K562 (cell line): ENCODE results near the gene FHL1. TPM values are rescaled to one million over a fixed set of nuclear protein-coding genes. Genes with fewer than 3 reads are reported as not detected.

Experiments
- ATAC-seq: fragments of 200-7000 bp; cut with Tn5 transposase; 3 replicates; pipeline ENCODE4 v1.9.1; 2020; ENCODE audit warnings: moderate library complexity
- BruUV-seq: library from RNA; stranded (reverse); fragments of 400-500 nt; replicated peaks from 2 replicates; lab custom pipeline; 2021; lab: Mats Ljungman, UMichigan
- CTCF ChIA-PET: fragments of 300-600 bp; formaldehyde crosslinking; extraction: SDS; loops from one replicate; lab custom pipeline; 2021; ENCODE audit warnings: low intra/inter-chr PET ratio; lab: Yijun Ruan, JAX
- POLR2A ChIA-PET: fragments of 300-600, 350-650 bp; sonication (Branson Sonifier 250); formaldehyde crosslinking; extraction: SDS; loops from one replicate; lab custom pipeline; 2021; ENCODE audit warnings: antibody characterized with exemption, inconsistent platforms; lab: Yijun Ruan, JAX
- DNase-seq, 4 experiments: peaks; one replicate each; pipeline versions ENCODE4 v3.0.0 to v3.0.0-alpha.2; 2011 to 2018; ENCODE audit warnings: low spot score in 3 of 4, mixed read lengths in 3 of 4; ENCODE audit errors: extremely low read depth in 1 of 4
- FAIRE-seq: peaks from 2 replicates; lab custom pipeline; 2011; peaks lifted over from hg19 to GRCh38; lab: Jason Lieb, UNC
- H2AFZ ChIP-seq: 2 replicates; pipeline ENCODE4 v1.6.0; 2011; ENCODE audit warnings: low read depth, low read length, control low read depth, inconsistent platforms
- H3K27ac ChIP-seq: fragments of 200-600 bp; 3 replicates; pipeline ENCODE4 v1.8.0; 2011; ENCODE audit warnings: low read depth, mild to moderate bottlenecking, control low read depth, inconsistent platforms, low read length, moderate library complexity, mixed read lengths; ENCODE audit errors: extremely low read depth
- H3K27me3 ChIP-seq, 2 experiments: fragments of 300-600 bp in 1 of 2; 2 replicates in 1 of 2; 3 replicates in 1 of 2; pipeline versions ENCODE4 v1.6.0 to v1.8.0; 2011; ENCODE audit warnings: inconsistent platforms in 2 of 2, low read length in 2 of 2, mild to moderate bottlenecking in 1 of 2, mixed read lengths in 1 of 2, moderate library complexity in 1 of 2; ENCODE audit not compliant: control insufficient read depth in 2 of 2, insufficient read depth in 2 of 2
- H3K36me3 ChIP-seq: fragments of 300-600 bp; 3 replicates; pipeline ENCODE4 v1.8.0; 2011; ENCODE audit warnings: mild to moderate bottlenecking, low read length, inconsistent platforms; ENCODE audit not compliant: control insufficient read depth, insufficient read depth
- H3K4me1 ChIP-seq, 2 experiments: fragments of 200-600 bp in 1 of 2; replicated peaks in 1 of 2; 2 replicates in 1 of 2; 3 replicates in 1 of 2; pipeline versions ENCODE4 v1.5.1 to v1.8.0; 2011; ENCODE audit warnings: inconsistent platforms in 2 of 2, low read length in 2 of 2, mild to moderate bottlenecking in 1 of 2, mixed read lengths in 1 of 2, moderate library complexity in 1 of 2; ENCODE audit not compliant: control insufficient read depth in 2 of 2, insufficient read depth in 2 of 2
- H3K4me2 ChIP-seq: 2 replicates; pipeline ENCODE4 v1.6.1; 2011; ENCODE audit warnings: low read length, control low read depth, inconsistent platforms, mixed read lengths; ENCODE audit not compliant: insufficient read depth
- H3K4me3 ChIP-seq: fragments of 200-600 bp; sonication (generic), shearing (Covaris generic); 2 replicates; pipeline ENCODE4 v1.5.1; 2016; ENCODE audit warnings: control low read depth, inconsistent platforms
- H3K79me2 ChIP-seq: fragments of 200-600 bp; 3 replicates; pipeline ENCODE4 v1.8.0; 2011; ENCODE audit warnings: low read length, inconsistent platforms; ENCODE audit not compliant: control insufficient read depth, insufficient read depth
- H3K9ac ChIP-seq, 2 experiments: 2 replicates each; pipeline versions ENCODE4 v1.6.0 to v1.6.1; 2011; ENCODE audit warnings: low read depth in 2 of 2, low read length in 2 of 2, control low read depth in 1 of 2, inconsistent platforms in 1 of 2, mild to moderate bottlenecking in 1 of 2, mixed read lengths in 1 of 2; ENCODE audit not compliant: insufficient read depth in 1 of 2
- H3K9me1 ChIP-seq: one replicate; pipeline ENCODE4 v1.6.0; 2011; ENCODE audit warnings: inconsistent platforms, mild to moderate bottlenecking, low read length, moderate library complexity; ENCODE audit not compliant: control insufficient read depth, insufficient read depth
- H3K9me3 ChIP-seq: replicated peaks from 2 replicates; pipeline ENCODE4 v1.5.1; 2011; ENCODE audit warnings: low read depth, low read length, inconsistent platforms; ENCODE audit not compliant: control insufficient read depth, insufficient read depth
- H4K20me1 ChIP-seq: replicated peaks from 2 replicates; pipeline ENCODE4 v1.6.1; 2011; ENCODE audit warnings: low read length, inconsistent platforms, mixed read lengths; ENCODE audit not compliant: control insufficient read depth, insufficient read depth
- BRF2 ChIP-seq: IDR thresholded peaks from 3 replicates; pipeline ENCODE4 v1.6.1; 2011; ENCODE audit warnings: borderline replicate concordance, mild to moderate bottlenecking; ENCODE audit not compliant: insufficient read length, insufficient read depth
- CBX5 ChIP-seq: IDR thresholded peaks from 2 replicates; pipeline ENCODE4 v1.6.1; 2014; ENCODE audit warnings: low read depth, borderline replicate concordance
- CTBP1 ChIP-seq: fragments of 450-650 bp; IDR thresholded peaks from 2 replicates; pipeline ENCODE4 v1.6.1; 2016; ENCODE audit warnings: borderline replicate concordance
- FIP1L1 ChIP-seq: fragments of 200-400 bp; formaldehyde crosslinking; IDR thresholded peaks from 2 replicates; pipeline ENCODE4 v1.6.1; 2018; ENCODE audit warnings: mild to moderate bottlenecking, low read depth, low read length; ENCODE audit not compliant: poor library complexity, severe bottlenecking
- GMEB1 ChIP-seq: fragments of 250-450 bp; sonication (Bioruptor Pico); IDR thresholded peaks from 2 replicates; pipeline ENCODE4 v1.4.0; 2020; ENCODE audit warnings: mild to moderate bottlenecking
- MBD2 ChIP-seq: sonication (generic); IDR thresholded peaks from 2 replicates; pipeline ENCODE4 v1.6.1; 2016; ENCODE audit warnings: low read depth, borderline replicate concordance
- NR0B1 ChIP-seq: fragments of 450-650 bp; IDR thresholded peaks from one replicate; pipeline ENCODE4 v1.6.1; 2018; ENCODE audit warnings: mild to moderate bottlenecking, moderate library complexity; ENCODE audit not compliant: partially characterized antibody
- THRAP3 ChIP-seq: fragments of 450-650 bp; IDR thresholded peaks from 2 replicates; pipeline ENCODE4 v1.6.1; 2016; ENCODE audit warnings: mild to moderate bottlenecking, inconsistent platforms, borderline replicate concordance
- ZNF511 ChIP-seq: sonication (generic); formaldehyde crosslinking; IDR thresholded peaks from 2 replicates; pipeline ENCODE4 v1.8.0; 2022; ENCODE audit warnings: mild to moderate bottlenecking, missing genetic modification reagents
- WGBS: fragments of 100-300 bp; shearing (Covaris generic); methylation state at CpG from one replicate; pipeline ENCODE4 v1.1.6; 2016; ENCODE audit warnings: low coverage, mixed read lengths; ENCODE audit not compliant: insufficient coverage; ENCODE audit errors: missing lambda C conversion rate; 5-methylcytosine and 5-hydroxymethylcytosine counted together
- in situ Hi-C: fragments of 300-500 bp; cut with MboI; formaldehyde crosslinking; loops from 4 replicates; pipeline ENCODE4 v1.15.0; 2018; ENCODE audit warnings: inconsistent platforms, mixed read lengths
- intact Hi-C: fragments of 100-400 bp; cut with micrococcal nuclease; formaldehyde crosslinking; loops from 2 replicates; pipeline ENCODE4 v1.14.2; 2022
- polyA plus RNA-seq, 8 experiments: library from polyadenylated mRNA; depleted of rRNA in 4 of 8; stranded (reverse) in 5 of 8; unstranded in 3 of 8; fragments of >200 nt; fragmentation: Nextera tagmentation in 2 of 8; fragmentation: Illumina TruSeq in 1 of 8; extraction: Ambion mirVana in 2 of 8; extraction: Trizol in 1 of 8; gene quantifications; 2 replicates each; pipeline versions ENCODE4 v1.2.1 to v1.2.3, GENCODE V29; 2011 to 2014; ENCODE audit warnings: inconsistent platforms in 1 of 8, missing spikeins in 1 of 8
- total RNA-seq, 7 experiments: library from RNA; depleted of rRNA in 6 of 7; stranded (reverse); fragments of >200 nt in 6 of 7; fragmentation: Illumina TruSeq in 2 of 7; extraction: Trizol in 2 of 7; gene quantifications; 2 replicates each; pipeline versions ENCODE4 v1.2.1 to v1.2.3, GENCODE V29; 2011 to 2021; ENCODE audit warnings: low replicate concordance in 1 of 7

Gene FHL1
- total and polyA plus RNA-seq, 9 of the 15 experiments (the other 6 are each of a cell fraction or from before 2014, with no cell fraction given): 0.03 to 3.0 (median 0.13) TPM; not detected in 1

- in situ Hi-C loops: no loop called here
- no peak for TF ChIP-seq GMEB1 (CRISPR knock-in tag)
- TF ChIP-seq NR0B1: no peak
- no peak for TF ChIP-seq FIP1L1
- no peak for TF ChIP-seq MBD2
- TF ChIP-seq ZNF511 (CRISPR knock-in tag): no peak
- no peak for TF ChIP-seq BRF2
- TF ChIP-seq CTBP1: no peak
- TF ChIP-seq THRAP3: no peak
- no peak for TF ChIP-seq CBX5
- H3K27ac ChIP-seq: no peak overlapping the region
- WGBS: 10% methylated on average over 3 of the region's 5 CpGs
- ATAC-seq (no peak), FAIRE-seq (no peak), DNase-seq (no peak)
- H2AFZ ChIP-seq: no peak overlapping the region
- no peak overlapping the region for H3K4me2 ChIP-seq
- H3K36me3 ChIP-seq: no peaks in the 10 kb centered on the region
- no peaks in the 10 kb centered on the region for H3K9me3 ChIP-seq
- no peak overlapping the region for H3K9ac ChIP-seq
- no peaks in the 10 kb centered on the region for H3K4me1 ChIP-seq
- H3K4me3 ChIP-seq: no peak overlapping the region
- no peaks in the 10 kb centered on the region for H3K79me2 ChIP-seq
- peaks cover 2 to 22% of the 10 kb centered on the region in 2 experiments for H3K27me3 ChIP-seq
- no peaks in the 10 kb centered on the region for H3K9me1 ChIP-seq
- H4K20me1 ChIP-seq: no peaks in the 10 kb centered on the region
- ChIA-PET CTCF (no interaction called here), POLR2A (interaction anchor here (0.6 kb wide), 1 partner anchor 341 kb away, joined by 4 read pairs; no protein-coding TSS in a partner anchor)
- intact Hi-C loops: no loop called here
- no TSS peak for BruUV-seq
Observed at GRCh38 chrX:136201601-136202000, 54.3 kb downstream of the FHL1 start.
